A673 (cell line): ENCODE measurements around the gene ZNF3.

Source experiments
- EZH2 ChIP-seq: fragments of 200-600 bp; sonication (generic); IDR thresholded peaks from 2 replicates; pipeline ENCODE4 v1.6.1; 2017; ENCODE audit warnings: borderline replicate concordance, low read depth, mild to moderate bottlenecking, mixed read lengths, antibody characterized with exemption, low read length; ENCODE audit not compliant: poor library complexity, severe bottlenecking
- TF ChIP-seq, protein P1 (sequence below): fragments of 300-800, 200-600 bp; sonication (generic); conservative IDR thresholded peaks from 2 replicates; pipeline ENCODE4 v1.5.1; 2017; ENCODE audit warnings: low read depth, mild to moderate bottlenecking, antibody characterized with exemption, low read length, moderate library complexity, mixed read lengths

- TF ChIP-seq, protein P1, sequence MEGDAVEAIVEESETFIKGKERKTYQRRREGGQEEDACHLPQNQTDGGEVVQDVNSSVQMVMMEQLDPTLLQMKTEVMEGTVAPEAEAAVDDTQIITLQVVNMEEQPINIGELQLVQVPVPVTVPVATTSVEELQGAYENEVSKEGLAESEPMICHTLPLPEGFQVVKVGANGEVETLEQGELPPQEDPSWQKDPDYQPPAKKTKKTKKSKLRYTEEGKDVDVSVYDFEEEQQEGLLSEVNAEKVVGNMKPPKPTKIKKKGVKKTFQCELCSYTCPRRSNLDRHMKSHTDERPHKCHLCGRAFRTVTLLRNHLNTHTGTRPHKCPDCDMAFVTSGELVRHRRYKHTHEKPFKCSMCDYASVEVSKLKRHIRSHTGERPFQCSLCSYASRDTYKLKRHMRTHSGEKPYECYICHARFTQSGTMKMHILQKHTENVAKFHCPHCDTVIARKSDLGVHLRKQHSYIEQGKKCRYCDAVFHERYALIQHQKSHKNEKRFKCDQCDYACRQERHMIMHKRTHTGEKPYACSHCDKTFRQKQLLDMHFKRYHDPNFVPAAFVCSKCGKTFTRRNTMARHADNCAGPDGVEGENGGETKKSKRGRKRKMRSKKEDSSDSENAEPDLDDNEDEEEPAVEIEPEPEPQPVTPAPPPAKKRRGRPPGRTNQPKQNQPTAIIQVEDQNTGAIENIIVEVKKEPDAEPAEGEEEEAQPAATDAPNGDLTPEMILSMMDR: no peak
- TF ChIP-seq EZH2: no peak
These were observed 6.7 kb downstream of the ZNF3 start for GRCh38 chr7:100074841-100075240.
